Erythroblast (primary cell): ENCODE data around the gene MKS1.

ENCODE experiments used
- GATA1 ChIP-seq: IDR thresholded peaks from 2 replicates; pipeline ENCODE4 v1.6.1; 2011; ENCODE audit warnings: low read depth, mild to moderate bottlenecking, control low read depth, low read length, moderate library complexity
- POLR2A ChIP-seq: IDR thresholded peaks from 2 replicates; pipeline ENCODE4 v1.6.1; 2011; ENCODE audit warnings: mild to moderate bottlenecking, low read length

- no peak for TF ChIP-seq POLR2A
- no peak for TF ChIP-seq GATA1
Observed at GRCh38 chr17:58165981-58166380, 53.1 kb downstream of the MKS1 start.
